Measurements from ENCODE around the gene REG1B. TPM values are rescaled to one million over a fixed set of nuclear protein-coding genes. Genes with fewer than 3 reads are reported as not detected.

The REG1B gene
- total RNA-seq, 1 experiment from 2014 or later: 2.1 TPM

GRCh38 chr2:79129804-79130203, 42.0 kb upstream of the REG1B start (continued):
- TF ChIP-seq, protein P1, sequence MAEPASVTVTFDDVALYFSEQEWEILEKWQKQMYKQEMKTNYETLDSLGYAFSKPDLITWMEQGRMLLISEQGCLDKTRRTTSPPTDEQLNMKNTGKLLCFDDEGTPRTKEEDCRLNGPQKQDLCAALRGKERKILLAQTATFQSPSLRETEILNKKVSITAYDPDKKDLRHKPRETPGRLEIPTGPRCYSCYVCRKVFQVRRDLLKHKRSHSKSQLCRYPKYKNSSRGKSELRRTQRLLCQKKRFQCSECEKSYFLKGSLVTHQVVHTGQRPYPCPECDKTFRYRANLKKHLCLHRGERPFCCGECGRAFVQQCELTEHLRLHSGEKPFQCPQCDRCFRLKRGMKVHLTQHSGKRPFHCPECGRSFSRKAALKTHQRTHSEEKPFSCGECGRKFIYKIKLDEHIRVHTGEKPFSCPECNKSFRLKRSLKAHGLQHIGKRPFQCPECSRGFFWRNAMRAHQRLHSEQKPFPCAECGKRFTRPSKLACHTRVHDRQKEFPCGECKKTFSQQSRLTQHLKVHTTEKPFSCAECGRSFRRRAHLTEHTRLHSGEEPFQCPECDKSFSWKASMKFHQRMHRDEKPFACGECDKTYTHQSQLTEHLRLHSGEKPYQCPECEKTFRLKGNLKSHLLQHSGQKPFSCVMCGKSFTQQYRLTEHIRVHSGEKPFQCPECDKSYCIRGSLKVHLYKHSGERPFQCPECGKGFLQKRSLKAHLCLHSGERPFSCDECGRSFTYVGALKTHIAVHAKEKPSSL (CRISPR knock-in tag; conservative IDR thresholded peaks at IDR 0.05): no peak
- TF ChIP-seq JAZF1 (CRISPR knock-in tag; IDR thresholded peaks at IDR 0.05): no peak

DNA sequence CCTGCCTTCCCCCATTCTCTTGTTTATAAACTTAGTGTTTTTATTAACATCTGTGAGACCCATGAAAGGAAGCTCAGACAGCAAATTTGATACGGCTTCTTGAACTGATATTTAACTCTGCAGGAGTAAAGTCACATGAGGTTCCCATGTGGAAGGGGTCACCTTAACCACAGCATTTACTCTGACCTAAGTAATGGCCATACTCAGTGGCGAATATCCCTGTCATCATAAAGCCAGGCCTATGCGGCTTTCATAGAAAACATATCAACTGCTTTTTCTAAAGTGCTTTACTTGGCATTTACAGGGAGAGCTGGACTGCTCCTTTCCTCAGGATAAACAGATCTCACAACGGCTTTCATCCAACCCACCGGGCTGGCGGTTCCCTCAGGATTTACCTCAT, 41.5 kb upstream of the REG1B start:
- Mint-ChIP-seq H3K4me1 (0 out of 2 replicates have a peak, but pooled peaks cover 3% of the 10 kb centered on the region), H3K9me3 (no peaks in the 10 kb centered on the region), H3K36me3 (no peaks in the 10 kb centered on the region), H3K27me3 (ENCODE audit: low read depth) (no peaks in the 10 kb centered on the region), H3K4me3 (no peak overlapping the region), H3K27ac (no peak overlapping the region)
- CTCF ChIA-PET: no interaction called here
- DNase-seq (ENCODE audit: low spot score) (no peak), ATAC-seq (no peak)
- POLR2A ChIA-PET: no interaction called here
- no peak for TF ChIP-seq TCF7 (CRISPR knock-in tag; IDR thresholded peaks at IDR 0.05; ENCODE audit: low read depth)
- TF ChIP-seq SMAD4 (CRISPR knock-in tag; IDR thresholded peaks at IDR 0.05): no peak
- TF ChIP-seq STAT6 (CRISPR knock-in tag; conservative IDR thresholded peaks at IDR 0.05; ENCODE audit: low read depth): no peak
- TF ChIP-seq, protein P2, sequence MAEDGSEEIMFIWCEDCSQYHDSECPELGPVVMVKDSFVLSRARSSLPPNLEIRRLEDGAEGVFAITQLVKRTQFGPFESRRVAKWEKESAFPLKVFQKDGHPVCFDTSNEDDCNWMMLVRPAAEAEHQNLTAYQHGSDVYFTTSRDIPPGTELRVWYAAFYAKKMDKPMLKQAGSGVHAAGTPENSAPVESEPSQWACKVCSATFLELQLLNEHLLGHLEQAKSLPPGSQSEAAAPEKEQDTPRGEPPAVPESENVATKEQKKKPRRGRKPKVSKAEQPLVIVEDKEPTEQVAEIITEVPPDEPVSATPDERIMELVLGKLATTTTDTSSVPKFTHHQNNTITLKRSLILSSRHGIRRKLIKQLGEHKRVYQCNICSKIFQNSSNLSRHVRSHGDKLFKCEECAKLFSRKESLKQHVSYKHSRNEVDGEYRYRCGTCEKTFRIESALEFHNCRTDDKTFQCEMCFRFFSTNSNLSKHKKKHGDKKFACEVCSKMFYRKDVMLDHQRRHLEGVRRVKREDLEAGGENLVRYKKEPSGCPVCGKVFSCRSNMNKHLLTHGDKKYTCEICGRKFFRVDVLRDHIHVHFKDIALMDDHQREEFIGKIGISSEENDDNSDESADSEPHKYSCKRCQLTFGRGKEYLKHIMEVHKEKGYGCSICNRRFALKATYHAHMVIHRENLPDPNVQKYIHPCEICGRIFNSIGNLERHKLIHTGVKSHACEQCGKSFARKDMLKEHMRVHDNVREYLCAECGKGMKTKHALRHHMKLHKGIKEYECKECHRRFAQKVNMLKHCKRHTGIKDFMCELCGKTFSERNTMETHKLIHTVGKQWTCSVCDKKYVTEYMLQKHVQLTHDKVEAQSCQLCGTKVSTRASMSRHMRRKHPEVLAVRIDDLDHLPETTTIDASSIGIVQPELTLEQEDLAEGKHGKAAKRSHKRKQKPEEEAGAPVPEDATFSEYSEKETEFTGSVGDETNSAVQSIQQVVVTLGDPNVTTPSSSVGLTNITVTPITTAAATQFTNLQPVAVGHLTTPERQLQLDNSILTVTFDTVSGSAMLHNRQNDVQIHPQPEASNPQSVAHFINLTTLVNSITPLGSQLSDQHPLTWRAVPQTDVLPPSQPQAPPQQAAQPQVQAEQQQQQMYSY (CRISPR knock-in tag; IDR thresholded peaks at IDR 0.05): no peak
- no peak for TF ChIP-seq ATF1 (CRISPR knock-in tag; IDR thresholded peaks at IDR 0.05)
- no peak for TF ChIP-seq SMAD3 (CRISPR knock-in tag; IDR thresholded peaks at IDR 0.05; ENCODE audit: borderline replicate concordance)
- no peak for TF ChIP-seq ZSCAN18 (CRISPR knock-in tag; IDR thresholded peaks at IDR 0.05)
- TF ChIP-seq, protein P3, sequence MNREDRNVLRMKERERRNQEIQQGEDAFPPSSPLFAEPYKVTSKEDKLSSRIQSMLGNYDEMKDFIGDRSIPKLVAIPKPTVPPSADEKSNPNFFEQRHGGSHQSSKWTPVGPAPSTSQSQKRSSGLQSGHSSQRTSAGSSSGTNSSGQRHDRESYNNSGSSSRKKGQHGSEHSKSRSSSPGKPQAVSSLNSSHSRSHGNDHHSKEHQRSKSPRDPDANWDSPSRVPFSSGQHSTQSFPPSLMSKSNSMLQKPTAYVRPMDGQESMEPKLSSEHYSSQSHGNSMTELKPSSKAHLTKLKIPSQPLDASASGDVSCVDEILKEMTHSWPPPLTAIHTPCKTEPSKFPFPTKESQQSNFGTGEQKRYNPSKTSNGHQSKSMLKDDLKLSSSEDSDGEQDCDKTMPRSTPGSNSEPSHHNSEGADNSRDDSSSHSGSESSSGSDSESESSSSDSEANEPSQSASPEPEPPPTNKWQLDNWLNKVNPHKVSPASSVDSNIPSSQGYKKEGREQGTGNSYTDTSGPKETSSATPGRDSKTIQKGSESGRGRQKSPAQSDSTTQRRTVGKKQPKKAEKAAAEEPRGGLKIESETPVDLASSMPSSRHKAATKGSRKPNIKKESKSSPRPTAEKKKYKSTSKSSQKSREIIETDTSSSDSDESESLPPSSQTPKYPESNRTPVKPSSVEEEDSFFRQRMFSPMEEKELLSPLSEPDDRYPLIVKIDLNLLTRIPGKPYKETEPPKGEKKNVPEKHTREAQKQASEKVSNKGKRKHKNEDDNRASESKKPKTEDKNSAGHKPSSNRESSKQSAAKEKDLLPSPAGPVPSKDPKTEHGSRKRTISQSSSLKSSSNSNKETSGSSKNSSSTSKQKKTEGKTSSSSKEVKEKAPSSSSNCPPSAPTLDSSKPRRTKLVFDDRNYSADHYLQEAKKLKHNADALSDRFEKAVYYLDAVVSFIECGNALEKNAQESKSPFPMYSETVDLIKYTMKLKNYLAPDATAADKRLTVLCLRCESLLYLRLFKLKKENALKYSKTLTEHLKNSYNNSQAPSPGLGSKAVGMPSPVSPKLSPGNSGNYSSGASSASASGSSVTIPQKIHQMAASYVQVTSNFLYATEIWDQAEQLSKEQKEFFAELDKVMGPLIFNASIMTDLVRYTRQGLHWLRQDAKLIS (CRISPR knock-in tag; IDR thresholded peaks at IDR 0.05; ENCODE audit: borderline replicate concordance): no peak
- no peak for TF ChIP-seq CDX4 (CRISPR knock-in tag; IDR thresholded peaks at IDR 0.05; ENCODE audit: borderline replicate concordance)
- TF ChIP-seq HMGXB4 (CRISPR knock-in tag; IDR thresholded peaks at IDR 0.05): no peak
- no peak for TF ChIP-seq OVOL2 (CRISPR knock-in tag; IDR thresholded peaks at IDR 0.05; ENCODE audit: borderline replicate concordance)
- no peak for TF ChIP-seq ZNF416 (CRISPR knock-in tag; IDR thresholded peaks at IDR 0.05)
- no peak for TF ChIP-seq ZNF396 (CRISPR knock-in tag; IDR thresholded peaks at IDR 0.05; ENCODE audit: borderline replicate concordance)
- TF ChIP-seq FOXK1 (CRISPR knock-in tag; IDR thresholded peaks at IDR 0.05): no peak
- TF ChIP-seq TEAD1 (CRISPR knock-in tag; IDR thresholded peaks at IDR 0.05): no peak
- TF ChIP-seq, protein P4, sequence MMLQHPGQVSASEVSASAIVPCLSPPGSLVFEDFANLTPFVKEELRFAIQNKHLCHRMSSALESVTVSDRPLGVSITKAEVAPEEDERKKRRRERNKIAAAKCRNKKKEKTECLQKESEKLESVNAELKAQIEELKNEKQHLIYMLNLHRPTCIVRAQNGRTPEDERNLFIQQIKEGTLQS (CRISPR knock-in tag; conservative IDR thresholded peaks at IDR 0.05): no peak
- no peak for TF ChIP-seq SP1 (CRISPR knock-in tag; conservative IDR thresholded peaks at IDR 0.05)
- TF ChIP-seq ETV6 (CRISPR knock-in tag; IDR thresholded peaks at IDR 0.05): no peak
